ENCODE results near the gene ASTL.

The ASTL gene

GRCh38 chr2:96180521-96180920 lies 42.2 kb upstream of the ASTL start:
- no peak overlapping the region for H3K4me3 ChIP-seq (ENCODE audit: low read depth, low read length)
- TF ChIP-seq CTCF (IDR thresholded peaks at IDR 0.05; ENCODE audit: low read depth, low read length, missing control alignments) = no peak
- no peak for DNase-seq (ENCODE audit: low read depth)

- no peak for DNase-seq (ENCODE audit: low read depth)
- no peak overlapping the region for H3K4me3 ChIP-seq (ENCODE audit: low read depth, low read length)
- TF ChIP-seq CTCF (IDR thresholded peaks at IDR 0.05; ENCODE audit: low read depth, low read length, missing control alignments) = no peak
Measured at GRCh38 chr2:96180002-96180401, 41.7 kb upstream of the ASTL start.

GRCh38 chr2:96176661-96177060 lies 38.4 kb upstream of the ASTL start:
- TF ChIP-seq CTCF (IDR thresholded peaks at IDR 0.05; ENCODE audit: low read depth, low read length, missing control alignments) = no peak
- no peak overlapping the region for H3K4me3 ChIP-seq (ENCODE audit: low read depth, low read length)
- DNase-seq (ENCODE audit: low read depth) = no peak

GRCh38 chr2:96175951-96176350 lies 37.6 kb upstream of the ASTL start:
- no peak overlapping the region for H3K4me3 ChIP-seq (ENCODE audit: low read depth, low read length)
- TF ChIP-seq CTCF (IDR thresholded peaks at IDR 0.05; ENCODE audit: low read depth, low read length, missing control alignments) = no peak
- no peak for DNase-seq (ENCODE audit: low read depth)

GRCh38 chr2:96174251-96175144 lies 36.2 kb upstream of the ASTL start:
- H3K4me3 ChIP-seq (ENCODE audit: low read depth, low read length) = no peak overlapping the region
- DNase-seq (ENCODE audit: low read depth) = no peak
- peak; percentile 95 for TF ChIP-seq CTCF (IDR thresholded peaks at IDR 0.05; ENCODE audit: low read depth, low read length, missing control alignments)

GRCh38 chr2:96171831-96172230 lies 33.5 kb upstream of the ASTL start:
- H3K4me3 ChIP-seq (ENCODE audit: low read depth, low read length) = no peak overlapping the region
- no peak for DNase-seq (ENCODE audit: low read depth)
- TF ChIP-seq CTCF (IDR thresholded peaks at IDR 0.05; ENCODE audit: low read depth, low read length, missing control alignments) = no peak

GRCh38 chr2:96170626-96171025 lies 32.3 kb upstream of the ASTL start:
- DNase-seq (ENCODE audit: low read depth) = no peak
- no peak for TF ChIP-seq CTCF (IDR thresholded peaks at IDR 0.05; ENCODE audit: low read depth, low read length, missing control alignments)
- no peak overlapping the region for H3K4me3 ChIP-seq (ENCODE audit: low read depth, low read length)
